Fibroblast of skin of right quadriceps (primary cell): ENCODE results near the gene BRINP2.
"Not testable (repeated sequence)": the region's sequence is repeated elsewhere in the genome, so short reads cannot be mapped to it uniquely, and the experiment has no call there.

Source experiments
- DNase-seq: peaks from one replicate; pipeline ENCODE4 v3.0.0-alpha.2; 2013

The BRINP2 gene

DNA sequence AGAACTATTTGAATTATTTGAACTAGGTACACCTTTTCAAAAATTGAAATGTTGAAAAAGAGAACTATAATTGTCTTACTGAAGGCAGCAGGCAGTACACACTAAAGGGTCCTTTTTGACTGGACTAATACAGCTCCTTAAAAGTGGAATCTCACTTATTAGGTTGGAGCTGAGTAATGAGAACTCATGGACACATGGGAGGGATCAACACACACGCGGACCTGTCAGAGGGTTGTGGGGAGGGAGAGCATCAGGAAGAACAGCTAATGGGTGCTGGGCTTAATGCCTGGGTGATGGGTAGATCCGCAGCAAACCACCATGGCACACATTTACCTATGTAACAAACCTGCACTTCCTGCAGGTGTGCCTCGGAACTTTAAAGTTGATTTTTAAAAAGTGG, 145.0 kb downstream of the BRINP2 start:
- no peak for DNase-seq

DNA sequence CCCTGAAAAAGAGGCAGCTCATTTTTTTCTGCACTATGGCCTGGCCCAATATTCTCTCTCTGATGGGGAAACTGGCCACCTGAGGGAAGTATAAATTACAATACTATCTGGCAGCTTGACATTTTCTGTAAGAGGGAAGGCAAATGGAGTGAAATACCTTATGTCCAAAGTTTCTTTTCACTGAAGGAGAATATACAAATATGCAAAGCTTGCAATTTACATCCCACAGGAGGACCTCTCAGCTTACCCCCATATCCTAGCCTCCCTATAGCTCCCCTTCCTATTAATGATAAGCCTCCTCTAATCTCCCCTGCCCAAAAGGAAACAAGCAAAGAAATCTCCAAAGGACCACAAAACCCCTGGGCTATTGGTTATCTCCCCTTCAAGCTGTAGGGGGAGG, 150.7 kb downstream of the BRINP2 start:
- DNase-seq = not testable (repeated sequence)

DNA sequence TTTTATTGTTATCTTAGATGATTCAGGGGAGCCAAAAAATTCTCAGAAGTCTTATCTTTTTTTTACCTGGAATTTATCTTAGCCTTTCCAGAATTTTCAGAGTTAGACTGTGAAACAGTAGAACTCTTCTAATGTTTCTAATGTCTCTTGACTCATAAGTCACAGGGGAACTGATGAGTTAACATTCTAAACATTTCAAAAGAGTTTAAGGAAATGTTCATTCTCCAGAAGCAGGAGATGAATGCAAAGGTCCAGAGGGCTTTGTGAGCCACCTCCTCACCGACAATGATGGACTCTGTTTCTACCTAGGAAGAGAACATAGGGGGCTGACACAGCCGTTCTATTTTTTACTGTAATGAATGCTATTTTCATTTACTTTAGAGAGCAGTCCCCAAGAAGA, 157.5 kb downstream of the BRINP2 start:
- DNase-seq = peak; percentile 48

DNA sequence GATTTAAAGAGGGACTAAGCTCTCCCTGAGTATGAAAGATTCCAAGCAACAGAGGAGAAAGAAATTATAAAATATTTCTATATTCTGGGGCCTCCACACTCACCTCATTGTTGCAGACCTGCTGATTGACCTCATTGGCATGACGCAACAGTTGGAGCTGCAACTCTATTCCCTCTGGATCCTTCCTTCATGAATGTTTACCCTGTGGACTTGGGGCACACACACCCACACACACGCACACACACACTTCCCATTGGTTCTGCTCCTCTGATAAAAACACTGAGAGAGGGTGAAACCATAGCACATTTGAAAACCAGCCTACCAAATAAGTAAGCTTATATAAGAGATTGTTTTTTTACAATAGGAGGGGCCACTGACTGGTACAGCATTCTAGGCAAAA, 159.1 kb downstream of the BRINP2 start:
- no peak for DNase-seq
